Left lung (tissue), 10 donors: ENCODE data around the gene ADAP1. TPM values are rescaled to one million over a fixed set of nuclear protein-coding genes. Genes with fewer than 3 reads are reported as not detected.
A peak's percentile ranks its signal among the peaks of the same experiment; 100 is the strongest.

Experiments
- ATAC-seq: fragments of 200-7000 bp; cut with Tn5 transposase; one replicate; pipeline ENCODE4 v1.9.1; 2020; ENCODE audit warnings: moderate library complexity
- DNase-seq, 4 donors: peaks; one replicate each; pipeline ENCODE4 v3.0.0-alpha.2; 2013 to 2020
- H3K27ac ChIP-seq, 2 donors: fragments of 200-600 bp; sonication (generic) in 1 of 2; one replicate each; pipeline versions ENCODE4 v1.5.0 to v1.8.0; 2020 to 2021
- H3K27me3 ChIP-seq, 2 donors: fragments of 200-600 bp; sonication (generic) in 1 of 2; one replicate each; pipeline versions ENCODE4 v1.5.0 to v1.8.0; 2020 to 2021
- H3K36me3 ChIP-seq, 2 donors: fragments of 200-600 bp; sonication (generic) in 1 of 2; one replicate each; pipeline versions ENCODE4 v1.5.0 to v1.8.0; 2020 to 2021
- H3K4me1 ChIP-seq, 2 donors: fragments of 200-600 bp; one replicate each; pipeline ENCODE4 v1.8.0; 2021
- H3K4me3 ChIP-seq, 2 donors: fragments of 200-600 bp; sonication (generic) in 1 of 2; one replicate each; pipeline versions ENCODE4 v1.5.0 to v1.8.0; 2020 to 2021; ENCODE audit warnings: mild to moderate bottlenecking in 1 of 2
- H3K9me3 ChIP-seq, 2 donors: fragments of 200-600 bp; sonication (generic) in 1 of 2; one replicate each; pipeline versions ENCODE4 v1.5.0 to v1.8.0; 2020 to 2021
- CTCF ChIP-seq, 2 donors: fragments of 200-600 bp; sonication (generic) in 1 of 2; IDR thresholded peaks; one replicate each; pipeline versions ENCODE4 v1.5.0 to v1.8.0; 2021; ENCODE audit warnings: antibody characterized with exemption in 2 of 2
- intact Hi-C, 2 donors: fragments of 100-400 bp; cut with DNase I; formaldehyde crosslinking; loops; one replicate each; pipeline versions ENCODE4 v1.11.2 to v1.14.2; 2022
- polyA plus RNA-seq, 6 donors: library from polyadenylated mRNA; unstranded; fragments of 120-200 nt; gene quantifications; one replicate each; pipeline ENCODE4 v1.2.1, GENCODE V29; 2013; ENCODE audit not compliant: insufficient read length in 6 of 6
- total RNA-seq, 2 donors: library from RNA; stranded (reverse); fragmentation: NEBNext Ultra II Directional; extraction: Animal tissue kit (Norgen Biotek cat#: 25700); gene quantifications; one replicate each; pipeline ENCODE4 v1.2.1, GENCODE V29; 2021
- donor health status: DM: no; HTN: yes; CAD: no.
- donor health status: DM: no; HTN: no; CAD: no.

Gene ADAP1
- total and polyA plus RNA-seq, 8 donors, result 5.1 to 35.1 (median 8.5) TPM

DNA sequence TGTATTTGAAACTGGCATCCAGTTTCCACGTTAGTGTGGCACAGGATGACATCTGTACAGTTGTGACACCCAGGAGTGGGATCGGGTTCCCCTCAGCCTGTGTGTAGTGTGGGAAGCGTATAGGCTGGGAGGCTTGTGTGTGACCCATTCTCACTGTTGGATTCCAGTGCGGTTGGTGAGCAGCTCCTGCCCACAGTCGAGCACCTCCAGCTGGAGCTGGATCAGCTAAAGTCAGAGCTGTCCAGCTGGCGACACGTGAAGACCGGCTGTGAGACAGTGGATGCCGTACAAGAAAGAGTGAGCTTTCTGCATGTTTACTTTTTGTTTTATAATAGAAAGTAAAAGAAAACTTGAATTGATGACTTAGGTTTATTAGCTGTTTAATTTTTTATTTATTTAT is 96.8 kb downstream of the ADAP1 start:
- Histone ChIP-seq H3K4me1 (no peaks in the 10 kb centered on the region), H3K4me3 (no peak overlapping the region), H3K27ac (no peak overlapping the region), H3K36me3 (peaks cover 0 to 98% of the 10 kb centered on the region in 2 donors), H3K27me3 (no peaks in the 10 kb centered on the region), H3K9me3 (no peaks in the 10 kb centered on the region)
- intact Hi-C loops, result no loop called here
- DNase-seq (peak in 1 of 4 donors; percentile 31), ATAC-seq (no peak)
- TF ChIP-seq CTCF (IDR thresholded peaks at IDR 0.05), result no peak

DNA sequence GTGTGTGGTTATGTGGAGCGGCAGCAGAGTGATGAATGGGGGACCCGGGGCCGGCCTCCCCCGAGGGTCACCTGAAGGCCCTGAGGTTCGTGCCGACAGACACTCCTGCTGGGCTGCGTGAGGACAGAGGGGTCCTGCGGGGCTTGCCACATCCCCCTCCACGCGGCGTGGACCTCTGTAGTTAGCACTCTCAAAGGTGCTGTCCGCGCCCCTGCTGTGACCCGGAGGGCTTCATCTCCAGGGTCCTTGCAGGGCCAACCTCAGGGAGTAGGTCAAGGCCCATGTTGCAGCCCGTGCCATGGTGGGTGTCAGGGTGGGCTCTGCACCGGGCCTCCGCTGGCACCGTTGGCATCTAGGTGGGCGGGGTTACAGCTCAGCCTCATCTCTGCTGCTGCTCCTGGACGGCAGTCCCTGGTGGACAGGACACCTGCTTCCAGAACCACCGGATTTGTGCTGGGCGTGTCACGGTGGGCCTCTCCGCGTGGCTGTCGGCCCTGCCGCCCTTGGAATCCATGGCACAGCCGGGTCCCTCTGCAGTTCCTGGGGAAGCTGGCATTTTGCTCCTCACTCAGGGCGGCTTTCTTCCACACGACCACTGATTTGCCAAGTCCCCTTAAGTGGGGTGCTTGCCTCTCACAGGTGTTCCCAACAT is 97.9 kb downstream of the ADAP1 start:
- H3K27me3 ChIP-seq, result no peaks in the 10 kb centered on the region
- peaks cover 0 to 98% of the 10 kb centered on the region in 2 donors for H3K36me3 ChIP-seq
- no peaks in the 10 kb centered on the region for H3K4me1 ChIP-seq
- intact Hi-C loops, result no loop called here
- no peak overlapping the region for H3K27ac ChIP-seq
- DNase-seq (peak in 1 of 4 donors; percentile 77), ATAC-seq (no peak)
- H3K4me3 ChIP-seq, result no peak overlapping the region
- TF ChIP-seq CTCF (IDR thresholded peaks at IDR 0.05), result no peak
- H3K9me3 ChIP-seq, result no peaks in the 10 kb centered on the region

DNA sequence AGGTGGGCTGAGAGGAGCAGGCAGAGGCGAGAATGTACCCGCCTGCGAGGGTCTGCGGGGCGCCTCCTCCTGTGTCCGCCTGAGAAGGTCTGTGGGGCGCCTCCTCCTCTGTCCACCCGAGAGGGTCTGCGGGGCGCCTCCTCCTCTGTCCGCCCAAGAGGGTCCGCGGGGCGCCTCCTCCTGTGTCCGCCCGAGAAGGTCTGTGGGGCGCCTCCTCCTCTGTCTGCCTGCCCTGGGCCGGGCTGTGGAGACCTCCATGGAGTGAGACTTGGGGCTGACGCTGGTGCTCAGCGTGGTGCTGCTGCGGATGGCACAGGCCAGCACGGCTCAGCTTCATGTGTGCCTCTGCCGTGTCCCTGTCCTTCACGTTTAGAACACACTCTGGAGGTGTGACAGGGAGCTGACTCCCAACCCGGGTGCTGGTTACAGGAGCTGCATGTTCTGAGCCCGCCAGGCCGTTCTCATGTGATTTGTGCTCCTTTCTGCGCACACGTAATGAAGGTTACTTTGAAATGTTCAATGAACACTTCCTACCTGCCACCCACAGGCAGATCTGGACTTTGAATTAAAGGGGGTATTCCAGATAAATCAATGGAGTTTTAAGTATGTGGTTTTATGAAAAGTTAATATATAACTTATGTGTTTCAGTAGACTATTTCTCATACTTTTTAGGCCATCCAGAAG is 98.7 kb downstream of the ADAP1 start:
- Histone ChIP-seq H3K27me3 (no peaks in the 10 kb centered on the region), H3K27ac (no peak overlapping the region), H3K36me3 (peaks cover 0 to 98% of the 10 kb centered on the region in 2 donors), H3K9me3 (no peaks in the 10 kb centered on the region), H3K4me3 (no peak overlapping the region), H3K4me1 (no peaks in the 10 kb centered on the region)
- intact Hi-C loops, result no loop called here
- no peak for ATAC-seq
- TF ChIP-seq CTCF (IDR thresholded peaks at IDR 0.05), result no peak
- DNase-seq, result peak in 1 of 4 donors; percentile 80

- Histone ChIP-seq H3K4me3 (no peak overlapping the region), H3K9me3 (no peaks in the 10 kb centered on the region), H3K36me3 (peaks cover 0 to 94% of the 10 kb centered on the region in 2 donors), H3K4me1 (no peaks in the 10 kb centered on the region), H3K27ac (no peak overlapping the region), H3K27me3 (no peaks in the 10 kb centered on the region)
- DNase-seq, result peak in 1 of 4 donors; percentile 62
- no peak for ATAC-seq
- no peak for TF ChIP-seq CTCF (IDR thresholded peaks at IDR 0.05)
- intact Hi-C loops, result no loop called here
Observed at GRCh38 chr7:854118-854775, 100.2 kb downstream of the ADAP1 start.
